GM19025 (cell line): ENCODE data around the gene TSPAN18.

Experiments
- ATAC-seq: cut with Tn5 transposase; IDR thresholded peaks from one replicate; pipeline ENCODE4 v1.9.1; 2021; ENCODE audit warnings: mild to moderate bottlenecking, low read depth, moderate library complexity; ENCODE audit not compliant: unreplicated experiment

The TSPAN18 gene

GRCh38 chr11:44858796-44859527 lies 132.2 kb downstream of the TSPAN18 start:
- no peak for ATAC-seq

GRCh38 chr11:44859528-44859925 lies 132.8 kb downstream of the TSPAN18 start:
- ATAC-seq = no peak

GRCh38 chr11:44860346-44860745 lies 133.6 kb downstream of the TSPAN18 start:
- ATAC-seq = no peak

- ATAC-seq = peak; percentile 99
Observed at GRCh38 chr11:44861849-44862557, 135.2 kb downstream of the TSPAN18 start.

- no peak for ATAC-seq
Observed at GRCh38 chr11:44862558-44863101, 135.9 kb downstream of the TSPAN18 start.

- ATAC-seq = no peak
Observed at GRCh38 chr11:44863231-44863630, 136.5 kb downstream of the TSPAN18 start.

- ATAC-seq = no peak
Observed at GRCh38 chr11:44865866-44866272, 139.1 kb downstream of the TSPAN18 start.

GRCh38 chr11:44866286-44866685 lies 139.5 kb downstream of the TSPAN18 start:
- no peak for ATAC-seq

GRCh38 chr11:44868021-44868420 lies 141.3 kb downstream of the TSPAN18 start:
- ATAC-seq = no peak

- ATAC-seq = no peak
Observed at GRCh38 chr11:44868455-44869421, 142.0 kb downstream of the TSPAN18 start.

GRCh38 chr11:44870181-44870580 lies 143.4 kb downstream of the TSPAN18 start:
- no peak for ATAC-seq

GRCh38 chr11:44870615-44871176 lies 143.9 kb downstream of the TSPAN18 start:
- no peak for ATAC-seq

GRCh38 chr11:44871682-44872081 lies 144.9 kb downstream of the TSPAN18 start:
- ATAC-seq = peak; percentile 84

GRCh38 chr11:44872556-44872955 lies 145.8 kb downstream of the TSPAN18 start:
- no peak for ATAC-seq

- ATAC-seq = no peak
Observed at GRCh38 chr11:44873537-44873936, 146.8 kb downstream of the TSPAN18 start.

- no peak for ATAC-seq
Observed at GRCh38 chr11:44874284-44874683, 147.5 kb downstream of the TSPAN18 start.

- ATAC-seq = no peak
Observed at GRCh38 chr11:44875037-44875436, 148.3 kb downstream of the TSPAN18 start.

GRCh38 chr11:44876194-44876723 lies 149.5 kb downstream of the TSPAN18 start:
- ATAC-seq = no peak

GRCh38 chr11:44876906-44877305 lies 150.1 kb downstream of the TSPAN18 start:
- ATAC-seq = no peak
